Thyroid gland (tissue), 4 donors: Measurements from ENCODE around the gene PCDHGA1. TPM values are rescaled to one million over a fixed set of nuclear protein-coding genes. Genes with fewer than 3 reads are reported as not detected.

Experiments used
- DNase-seq, 2 donors: peaks; one replicate each; pipeline ENCODE4 v3.0.0-alpha.2; 2019
- H3K27ac ChIP-seq, 3 donors: fragments of 200-600 bp; sonication (generic); 1 replicate in 2 of 3; 2 replicates in 1 of 3; pipeline ENCODE4 v1.5.1; 2016 to 2019; ENCODE audit warnings: mild to moderate bottlenecking in 1 of 3, moderate library complexity in 1 of 3
- H3K27me3 ChIP-seq: fragments of 200-600 bp; sonication (generic); one replicate; pipeline ENCODE4 v1.5.1; 2019
- H3K36me3 ChIP-seq, 2 donors: fragments of 200-600 bp; sonication (generic); one replicate each; pipeline ENCODE4 v1.5.1; 2016 to 2019
- H3K4me1 ChIP-seq, 2 donors: fragments of 200-600 bp; sonication (generic); one replicate each; pipeline ENCODE4 v1.5.1; 2017 to 2019
- H3K4me3 ChIP-seq, 3 donors: fragments of 200-600 bp; sonication (generic); replicated peaks in 1 of 3; 1 replicate in 2 of 3; 2 replicates in 1 of 3; pipeline ENCODE4 v1.5.1; 2016; ENCODE audit warnings: mild to moderate bottlenecking in 1 of 3
- H3K9me3 ChIP-seq: fragments of 200-600 bp; sonication (generic); one replicate; pipeline ENCODE4 v1.5.1; 2017
- CTCF ChIP-seq, 6 experiments: fragments of 200-600 bp in 3 of 6; fragments of 450-650 bp in 3 of 6; sonication (generic) in 3 of 6; IDR thresholded peaks; one replicate each; pipeline ENCODE4 v1.5.1; 2016 to 2019; ENCODE audit warnings: antibody characterized with exemption in 6 of 6, mild to moderate bottlenecking in 2 of 6, inconsistent platforms in 1 of 6, moderate library complexity in 1 of 6
- POLR2A ChIP-seq, 2 donors: fragments of 450-650 bp; IDR thresholded peaks; one replicate each; pipeline ENCODE4 v1.6.1; 2017; ENCODE audit warnings: antibody characterized with exemption in 2 of 2, mild to moderate bottlenecking in 2 of 2, moderate library complexity in 1 of 2
- WGBS, 2 donors: methylation state at CpG; one replicate each; pipeline ENCODE4 v1.1.5; 2017; 5-methylcytosine and 5-hydroxymethylcytosine counted together
- intact Hi-C: fragments of 100-400 bp; cut with DNase I; formaldehyde crosslinking; loops from one replicate; pipeline ENCODE4 v1.15.1; 2023
- total RNA-seq, 4 donors: library from RNA; depleted of rRNA; stranded (reverse); fragments of >200 nt; gene quantifications; one replicate each; pipeline ENCODE4 v1.2.3, GENCODE V29; 2016

The PCDHGA1 gene
- total RNA-seq, 4 donors from 2014 or later, result 0.40 to 1.3 (median 0.87) TPM

GRCh38 chr5:141528291-141528984, 198.1 kb downstream of the PCDHGA1 start:
- TF ChIP-seq CTCF (IDR thresholded peaks at IDR 0.05) (no peak), POLR2A (IDR thresholded peaks at IDR 0.05) (no peak)
- Histone ChIP-seq H3K27ac (peak overlapping the region; percentile 39 to 68 (median 59)), H3K9me3 (no peaks in the 10 kb centered on the region), H3K36me3 (peaks cover 10 to 19% of the 10 kb centered on the region in 2 donors), H3K27me3 (no peaks in the 10 kb centered on the region), H3K4me3 (no peak overlapping the region), H3K4me1 (peaks cover 5 to 33% of the 10 kb centered on the region in 2 donors)
- peak; percentile 60 to 77 for DNase-seq
- intact Hi-C loops, result no loop called here
- WGBS, 2 donors, result 78 to 79% methylated on average over 11 of the region's 11 CpGs

- Histone ChIP-seq H3K4me1 (peaks cover 5 to 33% of the 10 kb centered on the region in 2 donors), H3K4me3 (no peak overlapping the region), H3K9me3 (no peaks in the 10 kb centered on the region), H3K27me3 (no peaks in the 10 kb centered on the region), H3K27ac (peak overlapping the region; percentile 39 to 68 (median 59)), H3K36me3 (peaks cover 15 to 17% of the 10 kb centered on the region in 2 donors)
- intact Hi-C loops, result no loop called here
- 79 to 89% methylated on average over 5 of the region's 5 CpGs for WGBS, 2 donors
- no peak for TF ChIP-seq POLR2A (IDR thresholded peaks at IDR 0.05)
- no peak for TF ChIP-seq CTCF (IDR thresholded peaks at IDR 0.05)
- no peak for DNase-seq
Measured at GRCh38 chr5:141529002-141529401, 198.7 kb downstream of the PCDHGA1 start.

GRCh38 chr5:141529873-141530272, 199.6 kb downstream of the PCDHGA1 start:
- peak; percentile 13 to 42 for DNase-seq
- Histone ChIP-seq H3K27me3 (no peaks in the 10 kb centered on the region), H3K4me1 (peaks cover 0 to 26% of the 10 kb centered on the region in 2 donors), H3K27ac (peak overlapping the region in 2 of 3 donors; percentile 59 to 68), H3K36me3 (peaks cover 15% of the 10 kb centered on the region in 2 donors), H3K4me3 (no peak overlapping the region), H3K9me3 (no peaks in the 10 kb centered on the region)
- 61 to 71% methylated on average over 7 of the region's 7 CpGs for WGBS, 2 donors
- TF ChIP-seq POLR2A (IDR thresholded peaks at IDR 0.05) (no peak), CTCF (IDR thresholded peaks at IDR 0.05) (no peak)
- intact Hi-C loops, result no loop called here

- no peak overlapping the region for H3K27ac ChIP-seq
- TF ChIP-seq CTCF (IDR thresholded peaks at IDR 0.05), result no peak
- no peak for TF ChIP-seq POLR2A (IDR thresholded peaks at IDR 0.05)
- no peak overlapping the region for H3K4me3 ChIP-seq
- WGBS, 2 donors, result 96 to 97% methylated on average over 1 of the region's 1 CpG
- no peak for DNase-seq
- peaks cover 3 to 6% of the 10 kb centered on the region in 2 donors for H3K36me3 ChIP-seq
- H3K27me3 ChIP-seq, result no peaks in the 10 kb centered on the region
- no peaks in the 10 kb centered on the region for H3K9me3 ChIP-seq
- peaks cover 0 to 22% of the 10 kb centered on the region in 2 donors for H3K4me1 ChIP-seq
- intact Hi-C loops, result no loop called here
Measured at GRCh38 chr5:141532726-141533125, 202.4 kb downstream of the PCDHGA1 start.

GRCh38 chr5:141533897-141534296, 203.6 kb downstream of the PCDHGA1 start:
- Histone ChIP-seq H3K4me3 (no peak overlapping the region), H3K27ac (no peak overlapping the region), H3K4me1 (peaks cover 0 to 11% of the 10 kb centered on the region in 2 donors), H3K36me3 (peaks cover 0 to 6% of the 10 kb centered on the region in 2 donors), H3K27me3 (no peaks in the 10 kb centered on the region), H3K9me3 (no peaks in the 10 kb centered on the region)
- TF ChIP-seq POLR2A (IDR thresholded peaks at IDR 0.05) (no peak), CTCF (IDR thresholded peaks at IDR 0.05) (no peak)
- DNase-seq, result no peak
- 100% methylated on average over 1 of the region's 1 CpG for WGBS, 2 donors
- intact Hi-C loops, result no loop called here
